Measurements from ENCODE around the gene PRSS12. TPM values are rescaled to one million over a fixed set of nuclear protein-coding genes. Genes with fewer than 3 reads are reported as not detected.

The PRSS12 gene
- total RNA-seq, 1 donor from 2014 or later, result 15.0 TPM

- no peak for DNase-seq (ENCODE audit: extremely low spot score in 2 of 2)
- Histone ChIP-seq H3K4me3 (no peak overlapping the region), H3K9me3 (no peaks in the 10 kb centered on the region), H3K36me3 (no peaks in the 10 kb centered on the region), H3K27ac (no peak overlapping the region), H3K27me3 (no peaks in the 10 kb centered on the region), H3K4me1 (no peaks in the 10 kb centered on the region)
- no peak for TF ChIP-seq CTCF (IDR thresholded peaks at IDR 0.05)
- no peak for TF ChIP-seq POLR2AphosphoS5 (IDR thresholded peaks at IDR 0.05; ENCODE audit: insufficient read depth in 1 of 2, low read depth in 1 of 2)
- TF ChIP-seq POLR2A (IDR thresholded peaks at IDR 0.05), result no peak
- intact Hi-C loops (cut with DNase I), result no loop called here
Observed at GRCh38 chr4:118388606-118389005, 35.8 kb upstream of the PRSS12 start.

GRCh38 chr4:118381902-118382301, 29.1 kb upstream of the PRSS12 start:
- no peak overlapping the region for H3K27ac ChIP-seq
- TF ChIP-seq POLR2A (IDR thresholded peaks at IDR 0.05) (no peak), CTCF (IDR thresholded peaks at IDR 0.05) (no peak), POLR2AphosphoS5 (IDR thresholded peaks at IDR 0.05; ENCODE audit: insufficient read depth in 1 of 2, low read depth in 1 of 2) (no peak)
- H3K4me1 ChIP-seq, result no peaks in the 10 kb centered on the region
- no peak overlapping the region for H3K4me3 ChIP-seq
- H3K27me3 ChIP-seq, result no peaks in the 10 kb centered on the region
- no peak for DNase-seq (ENCODE audit: extremely low spot score in 2 of 2)
- no peaks in the 10 kb centered on the region for H3K9me3 ChIP-seq
- intact Hi-C loops (cut with DNase I), result no loop called here
- H3K36me3 ChIP-seq, result no peaks in the 10 kb centered on the region

GRCh38 chr4:118373614-118374255, 20.9 kb upstream of the PRSS12 start:
- intact Hi-C loops (cut with DNase I), result no loop called here
- TF ChIP-seq POLR2AphosphoS5 (IDR thresholded peaks at IDR 0.05; ENCODE audit: insufficient read depth in 1 of 2, low read depth in 1 of 2) (no peak), POLR2A (IDR thresholded peaks at IDR 0.05) (no peak), CTCF (IDR thresholded peaks at IDR 0.05) (no peak)
- H3K36me3 ChIP-seq, result no peaks in the 10 kb centered on the region
- no peaks in the 10 kb centered on the region for H3K27me3 ChIP-seq
- H3K9me3 ChIP-seq, result no peaks in the 10 kb centered on the region
- no peak for DNase-seq (ENCODE audit: extremely low spot score in 2 of 2)
- no peak overlapping the region for H3K27ac ChIP-seq
- no peaks in the 10 kb centered on the region for H3K4me1 ChIP-seq
- H3K4me3 ChIP-seq, result no peak overlapping the region

- H3K27ac ChIP-seq, result no peak overlapping the region
- intact Hi-C loops (cut with DNase I), result no loop called here
- no peaks in the 10 kb centered on the region for H3K36me3 ChIP-seq
- H3K4me3 ChIP-seq, result no peak overlapping the region
- no peaks in the 10 kb centered on the region for H3K27me3 ChIP-seq
- no peak for DNase-seq (ENCODE audit: extremely low spot score in 2 of 2)
- TF ChIP-seq POLR2AphosphoS5 (IDR thresholded peaks at IDR 0.05; ENCODE audit: insufficient read depth in 1 of 2, low read depth in 1 of 2), result no peak
- TF ChIP-seq CTCF (IDR thresholded peaks at IDR 0.05), result no peak
- TF ChIP-seq POLR2A (IDR thresholded peaks at IDR 0.05), result no peak
- H3K9me3 ChIP-seq, result no peaks in the 10 kb centered on the region
- no peaks in the 10 kb centered on the region for H3K4me1 ChIP-seq
Observed at GRCh38 chr4:118372251-118372650, 19.4 kb upstream of the PRSS12 start.

- no peak overlapping the region for H3K27ac ChIP-seq
- no peaks in the 10 kb centered on the region for H3K27me3 ChIP-seq
- H3K9me3 ChIP-seq, result no peaks in the 10 kb centered on the region
- H3K36me3 ChIP-seq, result no peaks in the 10 kb centered on the region
- no peaks in the 10 kb centered on the region for H3K4me1 ChIP-seq
- DNase-seq (ENCODE audit: extremely low spot score in 2 of 2), result no peak
- H3K4me3 ChIP-seq, result no peak overlapping the region
- intact Hi-C loops (cut with DNase I), result no loop called here
- TF ChIP-seq POLR2A (IDR thresholded peaks at IDR 0.05) (no peak), POLR2AphosphoS5 (IDR thresholded peaks at IDR 0.05; ENCODE audit: insufficient read depth in 1 of 2, low read depth in 1 of 2) (no peak), CTCF (IDR thresholded peaks at IDR 0.05) (no peak)
Observed at GRCh38 chr4:118369231-118369630, 16.4 kb upstream of the PRSS12 start.

Measured in vagina (tissue), 2 donors.